K562 (cell line): ENCODE data around the gene CEP295NL. TPM values are rescaled to one million over a fixed set of nuclear protein-coding genes. Genes with fewer than 3 reads are reported as not detected.

ENCODE experiments used
- ATAC-seq: fragments of 200-7000 bp; cut with Tn5 transposase; 3 replicates; pipeline ENCODE4 v1.9.1; 2020; ENCODE audit warnings: moderate library complexity
- BruUV-seq: library from RNA; stranded (reverse); fragments of 400-500 nt; replicated peaks from 2 replicates; lab custom pipeline; 2021; lab: Mats Ljungman, UMichigan
- CTCF ChIA-PET: fragments of 300-600 bp; formaldehyde crosslinking; extraction: SDS; loops from one replicate; lab custom pipeline; 2021; ENCODE audit warnings: low intra/inter-chr PET ratio; lab: Yijun Ruan, JAX
- POLR2A ChIA-PET: fragments of 300-600, 350-650 bp; sonication (Branson Sonifier 250); formaldehyde crosslinking; extraction: SDS; loops from one replicate; lab custom pipeline; 2021; ENCODE audit warnings: antibody characterized with exemption, inconsistent platforms; lab: Yijun Ruan, JAX
- DNase-seq, 4 experiments: peaks; one replicate each; pipeline versions ENCODE4 v3.0.0 to v3.0.0-alpha.2; 2011 to 2018; ENCODE audit warnings: low spot score in 3 of 4, mixed read lengths in 3 of 4; ENCODE audit errors: extremely low read depth in 1 of 4
- FAIRE-seq: peaks from 2 replicates; lab custom pipeline; 2011; peaks lifted over from hg19 to GRCh38; lab: Jason Lieb, UNC
- H2AFZ ChIP-seq: 2 replicates; pipeline ENCODE4 v1.6.0; 2011; ENCODE audit warnings: low read depth, low read length, control low read depth, inconsistent platforms
- H3K27ac ChIP-seq: fragments of 200-600 bp; 3 replicates; pipeline ENCODE4 v1.8.0; 2011; ENCODE audit warnings: low read depth, mild to moderate bottlenecking, control low read depth, inconsistent platforms, low read length, moderate library complexity, mixed read lengths; ENCODE audit errors: extremely low read depth
- H3K27me3 ChIP-seq, 2 experiments: fragments of 300-600 bp in 1 of 2; 2 replicates in 1 of 2; 3 replicates in 1 of 2; pipeline versions ENCODE4 v1.6.0 to v1.8.0; 2011; ENCODE audit warnings: inconsistent platforms in 2 of 2, low read length in 2 of 2, mild to moderate bottlenecking in 1 of 2, mixed read lengths in 1 of 2, moderate library complexity in 1 of 2; ENCODE audit not compliant: control insufficient read depth in 2 of 2, insufficient read depth in 2 of 2
- H3K36me3 ChIP-seq: fragments of 300-600 bp; 3 replicates; pipeline ENCODE4 v1.8.0; 2011; ENCODE audit warnings: mild to moderate bottlenecking, low read length, inconsistent platforms; ENCODE audit not compliant: control insufficient read depth, insufficient read depth
- H3K4me1 ChIP-seq, 2 experiments: fragments of 200-600 bp in 1 of 2; replicated peaks in 1 of 2; 2 replicates in 1 of 2; 3 replicates in 1 of 2; pipeline versions ENCODE4 v1.5.1 to v1.8.0; 2011; ENCODE audit warnings: inconsistent platforms in 2 of 2, low read length in 2 of 2, mild to moderate bottlenecking in 1 of 2, mixed read lengths in 1 of 2, moderate library complexity in 1 of 2; ENCODE audit not compliant: control insufficient read depth in 2 of 2, insufficient read depth in 2 of 2
- H3K4me2 ChIP-seq: 2 replicates; pipeline ENCODE4 v1.6.1; 2011; ENCODE audit warnings: low read length, control low read depth, inconsistent platforms, mixed read lengths; ENCODE audit not compliant: insufficient read depth
- H3K4me3 ChIP-seq: fragments of 200-600 bp; sonication (generic), shearing (Covaris generic); 2 replicates; pipeline ENCODE4 v1.5.1; 2016; ENCODE audit warnings: control low read depth, inconsistent platforms
- H3K79me2 ChIP-seq: fragments of 200-600 bp; 3 replicates; pipeline ENCODE4 v1.8.0; 2011; ENCODE audit warnings: low read length, inconsistent platforms; ENCODE audit not compliant: control insufficient read depth, insufficient read depth
- H3K9ac ChIP-seq, 2 experiments: 2 replicates each; pipeline versions ENCODE4 v1.6.0 to v1.6.1; 2011; ENCODE audit warnings: low read depth in 2 of 2, low read length in 2 of 2, control low read depth in 1 of 2, inconsistent platforms in 1 of 2, mild to moderate bottlenecking in 1 of 2, mixed read lengths in 1 of 2; ENCODE audit not compliant: insufficient read depth in 1 of 2
- H3K9me1 ChIP-seq: one replicate; pipeline ENCODE4 v1.6.0; 2011; ENCODE audit warnings: inconsistent platforms, mild to moderate bottlenecking, low read length, moderate library complexity; ENCODE audit not compliant: control insufficient read depth, insufficient read depth
- H3K9me3 ChIP-seq: replicated peaks from 2 replicates; pipeline ENCODE4 v1.5.1; 2011; ENCODE audit warnings: low read depth, low read length, inconsistent platforms; ENCODE audit not compliant: control insufficient read depth, insufficient read depth
- H4K20me1 ChIP-seq: replicated peaks from 2 replicates; pipeline ENCODE4 v1.6.1; 2011; ENCODE audit warnings: low read length, inconsistent platforms, mixed read lengths; ENCODE audit not compliant: control insufficient read depth, insufficient read depth
- ARID3B ChIP-seq: fragments of 250-450 bp; sonication (Bioruptor Pico); IDR thresholded peaks from 2 replicates; pipeline ENCODE4 v1.4.0; 2020; ENCODE audit warnings: borderline replicate concordance
- ASH1L ChIP-seq: fragments of 450-650 bp; IDR thresholded peaks from 2 replicates; pipeline ENCODE4 v1.6.1; 2018; ENCODE audit warnings: borderline replicate concordance, mild to moderate bottlenecking, low read depth; ENCODE audit not compliant: partially characterized antibody
- ATF2 ChIP-seq: sonication (generic); formaldehyde crosslinking; IDR thresholded peaks from 2 replicates; pipeline ENCODE4 v1.8.1; 2022; ENCODE audit warnings: missing genetic modification reagents
- ELF1 ChIP-seq: fragments of 200-800 bp; sonication (Bioruptor generic); IDR thresholded peaks from 2 replicates; pipeline ENCODE4 v1.6.1; 2016; ENCODE audit warnings: missing genetic modification characterization, missing compliant biosample characterization
- ESRRA ChIP-seq: fragments of 450-650 bp; IDR thresholded peaks from 2 replicates; pipeline ENCODE4 v1.6.1; 2014; ENCODE audit warnings: low read depth, mild to moderate bottlenecking, moderate library complexity, borderline replicate concordance
- GTF2E2 ChIP-seq: fragments of 200-800 bp; sonication (Bioruptor generic); IDR thresholded peaks from 2 replicates; pipeline ENCODE4 v1.6.1; 2016; ENCODE audit warnings: missing genetic modification characterization, missing compliant biosample characterization
- SMAD3 ChIP-seq: fragments of 450-650 bp; formaldehyde crosslinking; conservative IDR thresholded peaks from 2 replicates; pipeline ENCODE4 v1.4.0; 2020; ENCODE audit warnings: mild to moderate bottlenecking
- THRAP3 ChIP-seq: fragments of 450-650 bp; IDR thresholded peaks from 2 replicates; pipeline ENCODE4 v1.6.1; 2016; ENCODE audit warnings: mild to moderate bottlenecking, inconsistent platforms, borderline replicate concordance
- WGBS: fragments of 100-300 bp; shearing (Covaris generic); methylation state at CpG from one replicate; pipeline ENCODE4 v1.1.6; 2016; ENCODE audit warnings: low coverage, mixed read lengths; ENCODE audit not compliant: insufficient coverage; ENCODE audit errors: missing lambda C conversion rate; 5-methylcytosine and 5-hydroxymethylcytosine counted together
- in situ Hi-C: fragments of 300-500 bp; cut with MboI; formaldehyde crosslinking; loops from 4 replicates; pipeline ENCODE4 v1.15.0; 2018; ENCODE audit warnings: inconsistent platforms, mixed read lengths
- intact Hi-C: fragments of 100-400 bp; cut with micrococcal nuclease; formaldehyde crosslinking; loops from 2 replicates; pipeline ENCODE4 v1.14.2; 2022
- polyA plus RNA-seq, 8 experiments: library from polyadenylated mRNA; depleted of rRNA in 4 of 8; stranded (reverse) in 5 of 8; unstranded in 3 of 8; fragments of >200 nt; fragmentation: Nextera tagmentation in 2 of 8; fragmentation: Illumina TruSeq in 1 of 8; extraction: Ambion mirVana in 2 of 8; extraction: Trizol in 1 of 8; gene quantifications; 2 replicates each; pipeline versions ENCODE4 v1.2.1 to v1.2.3, GENCODE V29; 2011 to 2014; ENCODE audit warnings: inconsistent platforms in 1 of 8, missing spikeins in 1 of 8
- total RNA-seq, 7 experiments: library from RNA; depleted of rRNA in 6 of 7; stranded (reverse); fragments of >200 nt in 6 of 7; fragmentation: Illumina TruSeq in 2 of 7; extraction: Trizol in 2 of 7; gene quantifications; 2 replicates each; pipeline versions ENCODE4 v1.2.1 to v1.2.3, GENCODE V29; 2011 to 2021; ENCODE audit warnings: low replicate concordance in 1 of 7
- TF ChIP-seq, protein P1 (sequence below), 2 experiments: fragments of 450-650 bp; IDR thresholded peaks; 2 replicates each; pipeline ENCODE4 v1.6.1; 2016; ENCODE audit warnings: mild to moderate bottlenecking in 2 of 2, borderline replicate concordance in 1 of 2, low read depth in 1 of 2, moderate library complexity in 1 of 2

Gene CEP295NL
- total and polyA plus RNA-seq, 9 of the 15 experiments (the other 6 are each of a cell fraction or from before 2014, with no cell fraction given): not detected

GRCh38 chr17:78892520-78892919 lies 10.5 kb downstream of the CEP295NL start:
- H3K4me3 ChIP-seq: no peak overlapping the region
- no peak overlapping the region for H3K9ac ChIP-seq
- H3K27me3 ChIP-seq: peaks cover 52 to 85% of the 10 kb centered on the region in 2 experiments
- WGBS: 2% methylated on average over 5 of the region's 5 CpGs
- no peak for TF ChIP-seq ESRRA
- no peak for TF ChIP-seq ELF1 (tag)
- TF ChIP-seq ASH1L: no peak
- TF ChIP-seq THRAP3: no peak
- no peak for TF ChIP-seq ATF2 (CRISPR knock-in tag)
- TF ChIP-seq, protein P1, sequence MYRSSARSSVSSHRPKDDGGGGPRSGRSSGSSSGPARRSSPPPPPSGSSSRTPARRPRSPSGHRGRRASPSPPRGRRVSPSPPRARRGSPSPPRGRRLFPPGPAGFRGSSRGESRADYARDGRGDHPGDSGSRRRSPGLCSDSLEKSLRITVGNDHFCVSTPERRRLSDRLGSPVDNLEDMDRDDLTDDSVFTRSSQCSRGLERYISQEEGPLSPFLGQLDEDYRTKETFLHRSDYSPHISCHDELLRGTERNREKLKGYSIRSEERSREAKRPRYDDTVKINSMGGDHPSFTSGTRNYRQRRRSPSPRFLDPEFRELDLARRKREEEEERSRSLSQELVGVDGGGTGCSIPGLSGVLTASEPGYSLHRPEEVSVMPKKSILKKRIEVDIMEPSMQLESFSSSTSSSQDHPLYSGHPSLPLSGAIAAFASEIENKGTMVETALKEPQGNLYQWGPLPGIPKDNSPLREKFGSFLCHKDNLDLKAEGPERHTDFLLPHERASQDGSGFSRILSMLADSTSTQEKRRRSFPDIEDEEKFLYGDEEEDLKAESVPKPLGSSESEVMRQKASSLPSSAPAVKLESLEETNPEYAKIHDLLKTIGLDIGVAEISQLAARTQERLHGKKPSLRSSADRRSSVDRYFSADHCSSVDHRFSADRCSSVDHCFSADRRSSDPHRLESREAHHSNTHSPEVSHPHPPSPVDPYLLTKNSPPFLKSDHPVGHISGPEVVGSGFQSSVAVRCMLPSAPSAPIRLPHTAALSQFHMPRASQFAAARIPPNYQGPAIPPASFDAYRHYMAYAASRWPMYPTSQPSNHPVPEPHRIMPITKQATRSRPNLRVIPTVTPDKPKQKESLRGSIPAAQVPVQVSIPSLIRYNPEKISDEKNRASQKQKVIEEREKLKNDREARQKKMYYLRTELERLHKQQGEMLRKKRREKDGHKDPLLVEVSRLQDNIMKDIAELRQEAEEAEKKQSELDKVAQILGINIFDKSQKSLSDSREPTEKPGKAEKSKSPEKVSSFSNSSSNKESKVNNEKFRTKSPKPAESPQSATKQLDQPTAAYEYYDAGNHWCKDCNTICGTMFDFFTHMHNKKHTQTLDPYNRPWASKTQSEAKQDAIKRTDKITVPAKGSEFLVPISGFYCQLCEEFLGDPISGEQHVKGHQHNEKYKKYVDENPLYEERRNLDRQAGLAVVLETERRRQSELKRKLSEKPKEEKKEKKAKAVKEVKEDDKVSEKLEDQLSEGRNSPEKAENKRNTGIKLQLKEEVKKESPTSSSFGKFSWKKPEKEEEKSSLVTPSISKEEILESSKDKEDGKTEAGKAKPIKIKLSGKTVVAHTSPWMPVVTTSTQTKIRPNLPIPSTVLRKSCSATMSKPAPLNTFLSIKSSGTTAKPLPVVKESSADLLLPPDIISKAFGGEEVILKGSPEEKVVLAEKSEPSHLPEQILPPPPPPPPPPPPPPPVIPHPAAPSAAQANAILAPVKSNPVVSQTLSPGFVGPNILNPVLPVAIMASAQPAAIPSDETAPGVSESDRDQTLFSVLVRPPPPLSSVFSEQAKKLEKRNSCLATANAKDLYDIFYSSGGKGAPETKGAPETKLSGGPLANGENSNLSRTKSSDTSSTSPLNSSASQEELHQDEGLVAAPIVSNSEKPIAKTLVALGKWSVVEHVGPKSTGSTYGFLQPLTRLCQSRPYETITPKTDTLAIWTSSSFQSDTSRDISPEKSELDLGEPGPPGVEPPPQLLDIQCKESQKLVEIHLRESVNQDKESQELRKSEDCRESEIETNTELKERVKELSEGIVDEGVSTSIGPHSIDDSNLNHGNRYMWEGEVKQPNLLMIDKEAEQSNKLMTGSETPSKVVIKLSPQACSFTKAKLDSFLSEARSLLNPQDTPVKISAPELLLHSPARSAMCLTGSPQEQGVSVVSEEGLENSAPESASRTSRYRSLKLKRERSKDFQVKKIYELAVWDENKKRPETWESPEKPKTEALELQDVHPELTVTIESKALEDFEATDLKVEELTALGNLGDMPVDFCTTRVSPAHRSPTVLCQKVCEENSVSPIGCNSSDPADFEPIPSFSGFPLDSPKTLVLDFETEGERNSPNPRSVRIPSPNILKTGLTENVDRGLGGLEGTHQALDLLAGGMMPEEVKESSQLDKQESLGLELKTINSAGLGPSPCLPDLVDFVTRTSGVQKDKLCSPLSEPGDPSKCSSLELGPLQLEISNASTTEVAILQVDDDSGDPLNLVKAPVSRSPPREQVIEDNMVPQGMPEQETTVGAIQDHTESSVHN (IDR thresholded peaks at IDR 0.05; ENCODE audit: borderline replicate concordance in 1 of 2, low read depth in 1 of 2): no peak
- no peak for TF ChIP-seq GTF2E2 (tag)
- TF ChIP-seq ARID3B (CRISPR knock-in tag): no peak
- TF ChIP-seq SMAD3 (CRISPR knock-in tag): no peak
- TF ChIP-seq, all 486 proteins: peak for 0
- BruUV-seq: no TSS peak
- no peak overlapping the region for H3K27ac ChIP-seq
- CTCF ChIA-PET: no interaction called here
- no peaks in the 10 kb centered on the region; the same call in 1 of the 2 replicates for H3K9me3 ChIP-seq
- peaks cover 10% of the 10 kb centered on the region for H4K20me1 ChIP-seq
- intact Hi-C loops (no loop called here), in situ Hi-C loops (no loop called here)
- POLR2A ChIA-PET: no interaction called here
- H3K4me1 ChIP-seq: no peaks in the 10 kb centered on the region
- no peak for DNase-seq
- no peak for ATAC-seq
- no peaks in the 10 kb centered on the region for H3K79me2 ChIP-seq
- no peak overlapping the region for H2AFZ ChIP-seq
- no peaks in the 10 kb centered on the region for H3K36me3 ChIP-seq
- no peak for FAIRE-seq
- no peak overlapping the region for H3K4me2 ChIP-seq
- peaks cover 2% of the 10 kb centered on the region for H3K9me1 ChIP-seq
